Measurements from ENCODE around the gene CCDC9B.

- TF ChIP-seq CTCF (IDR thresholded peaks at IDR 0.05) = no peak
- no peak for TF ChIP-seq POLR2A (IDR thresholded peaks at IDR 0.05)
- no peak for TF ChIP-seq POLR2AphosphoS5 (IDR thresholded peaks at IDR 0.05)
Measured at GRCh38 chr15:40331637-40332036, 9.1 kb downstream of the CCDC9B start.

Data from prostate gland (tissue), 2 donors.